Body of pancreas (tissue), 4 donors: ENCODE data around the gene KRTAP21-3. TPM values are rescaled to one million over a fixed set of nuclear protein-coding genes. Genes with fewer than 3 reads are reported as not detected.

Experiments used
- ATAC-seq: fragments of 150-250 bp; one replicate; pipeline ENCODE4 v1.9.1; 2016
- DNase-seq, 4 donors: peaks; one replicate each; pipeline ENCODE4 v3.0.0-alpha.2; 2019
- H3K27ac ChIP-seq, 4 donors: fragments of 200-600 bp; sonication (generic); 1 replicate in 3 of 4; 2 replicates in 1 of 4; pipeline versions ENCODE4 v1.5.1 to v1.6.1; 2016 to 2019; ENCODE audit warnings: mild to moderate bottlenecking in 1 of 4, mixed read lengths in 1 of 4, moderate library complexity in 1 of 4
- H3K27me3 ChIP-seq, 2 donors: fragments of 200-600 bp; sonication (generic); one replicate each; pipeline ENCODE4 v1.6.0; 2016; ENCODE audit warnings: mild to moderate bottlenecking in 1 of 2
- H3K36me3 ChIP-seq, 2 donors: fragments of 200-600 bp; sonication (generic); replicated peaks in 1 of 2; 2 replicates each; pipeline ENCODE4 v1.5.1; 2016; ENCODE audit warnings: low read depth in 2 of 2; ENCODE audit not compliant: insufficient read depth in 1 of 2
- H3K4me1 ChIP-seq: fragments of 200-600 bp; sonication (generic); one replicate; pipeline ENCODE4 v1.6.0; 2016
- H3K4me3 ChIP-seq, 2 donors: fragments of 200-600 bp; sonication (generic); 1 replicate in 1 of 2; 2 replicates in 1 of 2; pipeline ENCODE4 v1.5.1; 2016 to 2019
- H3K9me3 ChIP-seq, 3 donors: fragments of 200-600 bp; sonication (generic); 1 replicate in 2 of 3; 2 replicates in 1 of 3; pipeline ENCODE4 v1.5.1; 2016
- CTCF ChIP-seq, 7 experiments: fragments of 450-650 bp in 4 of 7; fragments of 200-600 bp in 3 of 7; sonication (generic) in 3 of 7; IDR thresholded peaks; one replicate each; pipeline ENCODE4 v1.5.1; 2016 to 2019; ENCODE audit warnings: antibody characterized with exemption in 7 of 7
- POLR2A ChIP-seq, 3 donors: fragments of 450-650 bp; IDR thresholded peaks; one replicate each; pipeline ENCODE4 v1.6.1; 2016; ENCODE audit warnings: antibody characterized with exemption in 3 of 3, mild to moderate bottlenecking in 2 of 3
- WGBS, 2 donors: methylation state at CpG; one replicate each; pipeline ENCODE4 v1.1.5; 2017; 5-methylcytosine and 5-hydroxymethylcytosine counted together
- intact Hi-C: fragments of 100-400 bp; cut with DNase I; formaldehyde crosslinking; loops from one replicate; pipeline ENCODE4 v1.15.1; 2023
- total RNA-seq, 2 donors: library from RNA; depleted of rRNA; stranded (reverse); fragments of >200 nt; gene quantifications; one replicate each; pipeline ENCODE4 v1.1.0, GENCODE V29; 2016

KRTAP21-3 gene
- total RNA-seq, 2 donors from 2014 or later = not detected

GRCh38 chr21:30695956-30696355 is 22.6 kb downstream of the KRTAP21-3 start:
- WGBS, 2 donors = 9 to 12% methylated on average over 1 of the region's 1 CpG

GRCh38 chr21:30689822-30690221 is 28.8 kb downstream of the KRTAP21-3 start:
- ATAC-seq (no peak), DNase-seq (no peak)
- H3K4me3 ChIP-seq = no peak overlapping the region
- no peak overlapping the region for H3K27ac ChIP-seq
- peaks cover 0 to 4% (median 0%) of the 10 kb centered on the region in 3 donors for H3K9me3 ChIP-seq
- TF ChIP-seq CTCF (IDR thresholded peaks at IDR 0.05) = no peak
- no peak for TF ChIP-seq POLR2A (IDR thresholded peaks at IDR 0.05)
- no peaks in the 10 kb centered on the region for H3K36me3 ChIP-seq
- intact Hi-C loops = no loop called here
- H3K4me1 ChIP-seq = no peaks in the 10 kb centered on the region
- 53 to 59% methylated on average over 6 to 7 of the region's 7 CpGs for WGBS, 2 donors
- H3K27me3 ChIP-seq = no peaks in the 10 kb centered on the region

More at GRCh38 chr21:30695956-30696355, 22.6 kb downstream of the KRTAP21-3 start:
- no peaks in the 10 kb centered on the region for H3K36me3 ChIP-seq
- intact Hi-C loops = no loop called here
- DNase-seq (no peak), ATAC-seq (no peak)
- TF ChIP-seq CTCF (IDR thresholded peaks at IDR 0.05) (no peak), POLR2A (IDR thresholded peaks at IDR 0.05) (no peak)
- no peaks in the 10 kb centered on the region for H3K27me3 ChIP-seq
- H3K9me3 ChIP-seq = peaks cover 0 to 4% (median 0%) of the 10 kb centered on the region in 3 donors
- H3K4me1 ChIP-seq = no peaks in the 10 kb centered on the region
- no peak overlapping the region for H3K4me3 ChIP-seq
- H3K27ac ChIP-seq = no peak overlapping the region

- Histone ChIP-seq H3K9me3 (no peaks in the 10 kb centered on the region), H3K4me1 (no peaks in the 10 kb centered on the region), H3K4me3 (no peak overlapping the region), H3K36me3 (no peaks in the 10 kb centered on the region), H3K27me3 (no peaks in the 10 kb centered on the region), H3K27ac (no peak overlapping the region)
- ATAC-seq (no peak), DNase-seq (no peak)
- intact Hi-C loops = no loop called here
- 62 to 64% methylated on average over 6 of the region's 6 CpGs for WGBS, 2 donors
- TF ChIP-seq POLR2A (IDR thresholded peaks at IDR 0.05) (no peak), CTCF (IDR thresholded peaks at IDR 0.05) (no peak)
Measured at GRCh38 chr21:30684506-30684905, 34.1 kb downstream of the KRTAP21-3 start.

GRCh38 chr21:30680586-30680985 is 38.0 kb downstream of the KRTAP21-3 start:
- Histone ChIP-seq H3K4me1 (no peaks in the 10 kb centered on the region), H3K27me3 (no peaks in the 10 kb centered on the region), H3K9me3 (no peaks in the 10 kb centered on the region), H3K27ac (no peak overlapping the region), H3K4me3 (no peak overlapping the region), H3K36me3 (no peaks in the 10 kb centered on the region)
- no peak for DNase-seq
- intact Hi-C loops = no loop called here
- TF ChIP-seq CTCF (IDR thresholded peaks at IDR 0.05) (no peak), POLR2A (IDR thresholded peaks at IDR 0.05) (no peak)
- no peak for ATAC-seq
- WGBS, 2 donors = 27 to 29% methylated on average over 1 of the region's 1 CpG

DNA sequence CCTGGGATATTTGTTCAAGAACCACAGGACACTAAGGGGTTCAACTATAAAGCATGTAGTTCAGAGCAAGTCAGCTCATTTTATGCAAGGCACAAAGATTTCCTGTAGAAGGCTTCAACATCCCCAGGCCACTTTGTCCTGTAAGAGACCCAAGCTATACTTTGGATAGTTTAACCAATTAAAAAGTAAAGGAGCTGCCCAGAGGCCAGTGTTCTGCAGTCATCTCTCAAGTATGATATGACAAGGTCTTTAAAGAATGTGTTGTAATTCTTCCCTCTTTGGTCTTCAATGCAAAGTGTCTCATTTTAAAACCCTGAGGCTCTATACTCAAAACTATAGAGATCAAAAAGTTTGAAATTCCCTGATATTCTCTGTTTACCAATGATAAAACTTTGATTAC is 41.8 kb downstream of the KRTAP21-3 start:
- H3K27ac ChIP-seq = no peak overlapping the region
- H3K4me3 ChIP-seq = no peak overlapping the region
- H3K9me3 ChIP-seq = no peaks in the 10 kb centered on the region
- intact Hi-C loops = no loop called here
- H3K4me1 ChIP-seq = no peaks in the 10 kb centered on the region
- H3K27me3 ChIP-seq = no peaks in the 10 kb centered on the region
- TF ChIP-seq CTCF (IDR thresholded peaks at IDR 0.05) (no peak), POLR2A (IDR thresholded peaks at IDR 0.05) (no peak)
- ATAC-seq (no peak), DNase-seq (no peak)
- no peaks in the 10 kb centered on the region for H3K36me3 ChIP-seq
